ENCODE results near the gene PKNOX1. TPM values are rescaled to one million over a fixed set of nuclear protein-coding genes. Genes with fewer than 3 reads are reported as not detected.

Gene PKNOX1
- total RNA-seq, 1 experiment from 2014 or later, result 30.6 TPM

- peaks cover 13% of the 10 kb centered on the region for H3K4me1 ChIP-seq (ENCODE audit: insufficient read depth, low read length, poor library complexity, severe bottlenecking)
- no peak for DNase-seq (ENCODE audit: low spot score)
- ChIA-PET POLR2A (ENCODE audit: low non-redundant PET) (no interaction called here), CTCF (no interaction called here)
- H3K4me3 ChIP-seq (ENCODE audit: low read depth, low read length, poor library complexity, severe bottlenecking), result no peak overlapping the region
- TF ChIP-seq EZH2 (IDR thresholded peaks at IDR 0.05; ENCODE audit: borderline replicate concordance, low read depth, low read length, poor library complexity, severe bottlenecking), result no peak
- TF ChIP-seq CTCF (conservative IDR thresholded peaks at IDR 0.05; ENCODE audit: low read depth, low read length), result no peak
- peaks cover 18% of the 10 kb centered on the region for H3K36me3 ChIP-seq (ENCODE audit: insufficient read depth, low read length, poor library complexity, severe bottlenecking)
- H3K27ac ChIP-seq (ENCODE audit: low read depth, low read length, poor library complexity, severe bottlenecking), result no peak overlapping the region
- intact Hi-C loops (cut with micrococcal nuclease; ENCODE audit: unreplicated experiment), result no loop called here
- H3K9me3 ChIP-seq (ENCODE audit: low read depth, low read length, poor library complexity, severe bottlenecking), result no peaks in the 10 kb centered on the region
- no peaks in the 10 kb centered on the region for H3K27me3 ChIP-seq (replicated peaks; ENCODE audit: insufficient read depth, low read depth, low read length, poor library complexity)
- BruUV-seq (replicated peaks), result no TSS peak
Observed at GRCh38 chr21:43029785-43030184, 55.4 kb downstream of the PKNOX1 start.

GRCh38 chr21:43031121-43031619 lies 56.8 kb downstream of the PKNOX1 start:
- CTCF ChIA-PET, result no interaction called here
- no peaks in the 10 kb centered on the region for H3K27me3 ChIP-seq (replicated peaks; ENCODE audit: insufficient read depth, low read depth, low read length, poor library complexity)
- no peak for DNase-seq (ENCODE audit: low spot score)
- H3K9me3 ChIP-seq (ENCODE audit: low read depth, low read length, poor library complexity, severe bottlenecking), result no peaks in the 10 kb centered on the region
- H3K27ac ChIP-seq (ENCODE audit: low read depth, low read length, poor library complexity, severe bottlenecking), result no peak overlapping the region
- H3K4me3 ChIP-seq (ENCODE audit: low read depth, low read length, poor library complexity, severe bottlenecking), result no peak overlapping the region
- no peak for TF ChIP-seq EZH2 (IDR thresholded peaks at IDR 0.05; ENCODE audit: borderline replicate concordance, low read depth, low read length, poor library complexity, severe bottlenecking)
- no peak for TF ChIP-seq CTCF (conservative IDR thresholded peaks at IDR 0.05; ENCODE audit: low read depth, low read length)
- POLR2A ChIA-PET (ENCODE audit: low non-redundant PET), result no interaction called here
- H3K36me3 ChIP-seq (ENCODE audit: insufficient read depth, low read length, poor library complexity, severe bottlenecking), result peaks cover 18% of the 10 kb centered on the region
- H3K4me1 ChIP-seq (ENCODE audit: insufficient read depth, low read length, poor library complexity, severe bottlenecking), result peaks cover 2% of the 10 kb centered on the region
- no TSS peak for BruUV-seq (replicated peaks)
- intact Hi-C loops (cut with micrococcal nuclease; ENCODE audit: unreplicated experiment), result no loop called here

- BruUV-seq (replicated peaks), result no TSS peak
- H3K36me3 ChIP-seq (ENCODE audit: insufficient read depth, low read length, poor library complexity, severe bottlenecking), result peaks cover 12% of the 10 kb centered on the region
- no peaks in the 10 kb centered on the region for H3K27me3 ChIP-seq (replicated peaks; ENCODE audit: insufficient read depth, low read depth, low read length, poor library complexity)
- ChIA-PET POLR2A (ENCODE audit: low non-redundant PET) (no interaction called here), CTCF (no interaction called here)
- no peaks in the 10 kb centered on the region for H3K4me1 ChIP-seq (ENCODE audit: insufficient read depth, low read length, poor library complexity, severe bottlenecking)
- no peak overlapping the region for H3K4me3 ChIP-seq (ENCODE audit: low read depth, low read length, poor library complexity, severe bottlenecking)
- H3K27ac ChIP-seq (ENCODE audit: low read depth, low read length, poor library complexity, severe bottlenecking), result no peak overlapping the region
- no peak for DNase-seq (ENCODE audit: low spot score)
- H3K9me3 ChIP-seq (ENCODE audit: low read depth, low read length, poor library complexity, severe bottlenecking), result no peaks in the 10 kb centered on the region
- intact Hi-C loops (cut with micrococcal nuclease; ENCODE audit: unreplicated experiment), result loop anchor here (2.0 kb wide), 1 partner anchor 19 kb away; no protein-coding TSS in a partner anchor
- TF ChIP-seq CTCF (conservative IDR thresholded peaks at IDR 0.05; ENCODE audit: low read depth, low read length) (no peak), EZH2 (IDR thresholded peaks at IDR 0.05; ENCODE audit: borderline replicate concordance, low read depth, low read length, poor library complexity, severe bottlenecking) (no peak)
Observed at GRCh38 chr21:43034101-43034500, 59.7 kb downstream of the PKNOX1 start.

All from A673 (cell line).